Esophagus muscularis mucosa (tissue), 4 donors: Measurements from ENCODE around the gene MAGI2. TPM values are rescaled to one million over a fixed set of nuclear protein-coding genes. Genes with fewer than 3 reads are reported as not detected.

Experiments
- DNase-seq: peaks from one replicate; pipeline ENCODE4 v3.0.0-alpha.2; 2017; ENCODE audit errors: extremely low spot score
- H3K27ac ChIP-seq, 4 donors: fragments of 200-600 bp; sonication (generic); replicated peaks in 1 of 4; 1 replicate in 3 of 4; 2 replicates in 1 of 4; pipeline ENCODE4 v1.5.1; 2016 to 2019; ENCODE audit warnings: mild to moderate bottlenecking in 1 of 4
- H3K27me3 ChIP-seq, 4 donors: fragments of 200-600 bp; sonication (generic); one replicate each; pipeline versions ENCODE4 v1.5.1 to v1.6.0; 2016 to 2019
- H3K36me3 ChIP-seq, 4 donors: fragments of 200-600 bp; sonication (generic); one replicate each; pipeline ENCODE4 v1.5.1; 2016 to 2019
- H3K4me1 ChIP-seq, 4 donors: fragments of 200-600 bp; sonication (generic); one replicate each; pipeline ENCODE4 v1.5.1; 2016 to 2019
- H3K4me3 ChIP-seq, 4 donors: fragments of 200-600 bp; sonication (generic); 1 replicate in 2 of 4; 2 replicates in 2 of 4; pipeline ENCODE4 v1.5.1; 2016 to 2019; ENCODE audit warnings: mild to moderate bottlenecking in 4 of 4, moderate library complexity in 1 of 4
- H3K9me3 ChIP-seq, 4 donors: fragments of 200-600 bp; sonication (generic); 1 replicate in 3 of 4; 2 replicates in 1 of 4; pipeline ENCODE4 v1.5.1; 2016 to 2019
- EP300 ChIP-seq: sonication (generic); formaldehyde crosslinking; IDR thresholded peaks from one replicate; pipeline ENCODE4 v1.6.1; 2017; ENCODE audit warnings: antibody characterized with exemption
- POLR2A ChIP-seq: fragments of 450-650 bp; IDR thresholded peaks from one replicate; pipeline ENCODE4 v1.6.1; 2017; ENCODE audit warnings: antibody characterized with exemption, moderate library complexity, mild to moderate bottlenecking, low read depth
- POLR2AphosphoS5 ChIP-seq, 2 donors: sonication (generic); formaldehyde crosslinking; IDR thresholded peaks; one replicate each; pipeline ENCODE4 v1.6.1; 2017; ENCODE audit warnings: antibody characterized with exemption in 2 of 2
- WGBS: methylation state at CpG from one replicate; pipeline ENCODE4 v1.1.5; 2018; 5-methylcytosine and 5-hydroxymethylcytosine counted together
- intact Hi-C: fragments of 100-400 bp; cut with DNase I; formaldehyde crosslinking; loops from one replicate; pipeline ENCODE4 v1.15.1; 2023
- total RNA-seq, 4 donors: library from RNA; depleted of rRNA; stranded (reverse); fragments of >200 nt; gene quantifications; one replicate each; pipeline versions ENCODE4 v1.1.0 to v1.2.1, GENCODE V29; 2016
- TF ChIP-seq, protein P1 (sequence below), 3 experiments: fragments of 200-600 bp in 2 of 3; fragments of 450-650 bp in 1 of 3; sonication (generic) in 2 of 3; IDR thresholded peaks; one replicate each; pipeline ENCODE4 v1.5.1; 2017 to 2019; ENCODE audit warnings: antibody characterized with exemption in 3 of 3, mild to moderate bottlenecking in 2 of 3, moderate library complexity in 1 of 3

Gene MAGI2
- total RNA-seq, 4 donors from 2014 or later, result 14.4 to 22.3 (median 21.2) TPM

DNA sequence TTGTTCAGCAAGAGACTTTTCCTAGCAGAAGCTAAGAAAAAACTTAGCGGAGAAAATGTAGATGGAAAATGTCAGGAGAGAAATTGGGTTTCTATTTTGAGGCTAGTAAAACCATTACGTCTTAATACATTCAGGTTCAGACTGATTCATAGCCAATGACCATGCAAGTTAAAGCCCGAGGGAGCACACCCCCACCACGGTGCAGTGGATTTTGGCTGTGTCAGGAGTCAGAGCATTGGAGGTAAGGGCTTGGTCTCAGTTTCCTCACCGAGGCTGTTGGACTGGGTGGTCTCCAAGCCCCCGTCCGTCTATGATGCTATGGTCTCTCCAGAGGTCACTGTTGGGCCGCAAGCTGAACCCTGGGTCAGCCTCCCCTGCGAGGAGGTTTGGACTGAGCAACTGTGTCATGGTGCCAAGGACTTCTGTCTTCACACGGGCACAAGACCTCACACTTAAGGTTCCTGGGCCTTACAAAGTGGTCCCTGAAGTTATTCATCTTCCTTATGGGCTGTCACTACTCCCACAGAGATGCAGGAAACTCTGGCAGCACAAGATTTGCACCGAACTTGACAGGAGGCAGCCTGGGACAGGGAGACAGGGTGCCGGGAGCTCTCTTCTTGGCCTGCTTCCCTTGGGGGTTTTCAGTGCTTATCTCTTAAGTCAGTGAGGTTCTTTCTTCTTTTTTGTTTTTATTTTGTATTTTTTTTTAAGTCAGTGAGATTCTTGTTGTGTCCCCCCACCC is 1468.1 kb downstream of the MAGI2 start:
- no peak for TF ChIP-seq POLR2AphosphoS5 (IDR thresholded peaks at IDR 0.05)
- TF ChIP-seq POLR2A, result no peak
- TF ChIP-seq, protein P1, sequence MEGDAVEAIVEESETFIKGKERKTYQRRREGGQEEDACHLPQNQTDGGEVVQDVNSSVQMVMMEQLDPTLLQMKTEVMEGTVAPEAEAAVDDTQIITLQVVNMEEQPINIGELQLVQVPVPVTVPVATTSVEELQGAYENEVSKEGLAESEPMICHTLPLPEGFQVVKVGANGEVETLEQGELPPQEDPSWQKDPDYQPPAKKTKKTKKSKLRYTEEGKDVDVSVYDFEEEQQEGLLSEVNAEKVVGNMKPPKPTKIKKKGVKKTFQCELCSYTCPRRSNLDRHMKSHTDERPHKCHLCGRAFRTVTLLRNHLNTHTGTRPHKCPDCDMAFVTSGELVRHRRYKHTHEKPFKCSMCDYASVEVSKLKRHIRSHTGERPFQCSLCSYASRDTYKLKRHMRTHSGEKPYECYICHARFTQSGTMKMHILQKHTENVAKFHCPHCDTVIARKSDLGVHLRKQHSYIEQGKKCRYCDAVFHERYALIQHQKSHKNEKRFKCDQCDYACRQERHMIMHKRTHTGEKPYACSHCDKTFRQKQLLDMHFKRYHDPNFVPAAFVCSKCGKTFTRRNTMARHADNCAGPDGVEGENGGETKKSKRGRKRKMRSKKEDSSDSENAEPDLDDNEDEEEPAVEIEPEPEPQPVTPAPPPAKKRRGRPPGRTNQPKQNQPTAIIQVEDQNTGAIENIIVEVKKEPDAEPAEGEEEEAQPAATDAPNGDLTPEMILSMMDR (IDR thresholded peaks at IDR 0.05), result no peak
- TF ChIP-seq EP300, result no peak
- Histone ChIP-seq H3K4me1 (no peaks in the 10 kb centered on the region), H3K27me3 (no peaks in the 10 kb centered on the region), H3K4me3 (no peak overlapping the region), H3K9me3 (peaks cover 0 to 5% (median 0%) of the 10 kb centered on the region in 4 donors), H3K27ac (no peak overlapping the region), H3K36me3 (no peaks in the 10 kb centered on the region)
- DNase-seq, result no peak
- intact Hi-C loops, result no loop called here
- WGBS, result 72% methylated on average over 6 of the region's 12 CpGs

DNA sequence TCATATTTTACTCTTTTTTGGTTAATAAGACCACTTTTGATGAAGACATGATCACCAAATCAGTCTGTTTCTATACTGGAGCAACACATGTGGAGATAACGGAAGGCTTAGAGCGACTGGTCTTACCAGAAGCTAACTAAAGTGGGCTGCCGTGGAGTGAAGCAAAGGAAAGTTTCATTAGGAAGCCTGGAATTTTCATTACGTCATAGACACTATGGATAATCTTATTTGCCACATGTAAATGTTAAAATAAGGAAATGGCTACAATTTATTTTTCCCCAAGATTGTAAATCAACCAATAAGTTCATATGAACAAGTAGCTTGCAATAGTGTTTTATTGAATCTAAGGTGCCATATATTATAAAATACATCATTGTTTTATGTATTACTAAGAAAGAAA is 1469.5 kb downstream of the MAGI2 start:
- WGBS, result 94% methylated on average over 4 of the region's 4 CpGs
- intact Hi-C loops, result no loop called here

DNA sequence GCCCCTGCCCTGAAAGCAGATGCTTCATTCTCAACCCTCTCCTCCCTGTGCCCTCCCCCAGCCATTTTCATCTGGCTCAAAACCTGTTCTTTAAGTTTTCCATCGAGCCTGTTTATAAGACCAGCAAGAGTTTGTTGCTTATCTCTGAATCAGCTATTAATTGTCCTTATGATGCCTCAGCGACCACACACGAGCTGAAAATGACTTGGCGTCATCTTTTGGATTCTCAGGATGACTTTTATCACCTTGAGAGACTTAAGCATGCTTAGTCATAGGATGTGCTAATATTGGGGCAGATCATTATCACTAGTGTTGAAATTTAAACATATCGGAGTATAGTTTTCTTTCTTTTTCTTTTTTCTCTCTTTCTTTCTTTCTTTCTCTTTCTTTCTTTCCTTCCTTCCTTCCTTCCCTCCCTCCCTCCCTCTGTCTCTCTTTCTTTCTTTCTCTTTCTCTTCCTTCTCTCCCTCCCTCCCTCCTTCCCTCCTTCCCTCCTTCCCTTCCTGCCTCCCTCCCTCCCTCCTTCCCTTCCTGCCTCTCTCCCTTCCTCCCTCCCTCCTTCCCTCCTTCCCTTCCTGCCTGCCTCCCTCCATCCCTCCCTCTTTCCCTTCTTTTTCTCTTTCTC is 1470.4 kb downstream of the MAGI2 start:
- Histone ChIP-seq H3K4me1 (no peaks in the 10 kb centered on the region), H3K27me3 (no peaks in the 10 kb centered on the region), H3K9me3 (no peaks in the 10 kb centered on the region), H3K27ac (no peak overlapping the region), H3K36me3 (no peaks in the 10 kb centered on the region), H3K4me3 (no peak overlapping the region)
- TF ChIP-seq EP300, result no peak
- TF ChIP-seq, protein P1 (IDR thresholded peaks at IDR 0.05), result no peak
- TF ChIP-seq POLR2A, result no peak
- TF ChIP-seq POLR2AphosphoS5 (IDR thresholded peaks at IDR 0.05), result no peak
- no peak for DNase-seq
- WGBS, result 83% methylated on average over 5 of the region's 5 CpGs
- intact Hi-C loops, result no loop called here

More for the DNA sequence above, 1469.5 kb downstream of the MAGI2 start:
- Histone ChIP-seq H3K27me3 (no peaks in the 10 kb centered on the region), H3K9me3 (peaks cover 0 to 5% (median 0%) of the 10 kb centered on the region in 4 donors), H3K4me3 (no peak overlapping the region), H3K27ac (no peak overlapping the region), H3K36me3 (no peaks in the 10 kb centered on the region), H3K4me1 (no peaks in the 10 kb centered on the region)
- DNase-seq, result no peak
- no peak for TF ChIP-seq EP300
- TF ChIP-seq POLR2AphosphoS5 (IDR thresholded peaks at IDR 0.05), result no peak
- no peak for TF ChIP-seq POLR2A
- TF ChIP-seq, protein P1 (IDR thresholded peaks at IDR 0.05), result no peak

DNA sequence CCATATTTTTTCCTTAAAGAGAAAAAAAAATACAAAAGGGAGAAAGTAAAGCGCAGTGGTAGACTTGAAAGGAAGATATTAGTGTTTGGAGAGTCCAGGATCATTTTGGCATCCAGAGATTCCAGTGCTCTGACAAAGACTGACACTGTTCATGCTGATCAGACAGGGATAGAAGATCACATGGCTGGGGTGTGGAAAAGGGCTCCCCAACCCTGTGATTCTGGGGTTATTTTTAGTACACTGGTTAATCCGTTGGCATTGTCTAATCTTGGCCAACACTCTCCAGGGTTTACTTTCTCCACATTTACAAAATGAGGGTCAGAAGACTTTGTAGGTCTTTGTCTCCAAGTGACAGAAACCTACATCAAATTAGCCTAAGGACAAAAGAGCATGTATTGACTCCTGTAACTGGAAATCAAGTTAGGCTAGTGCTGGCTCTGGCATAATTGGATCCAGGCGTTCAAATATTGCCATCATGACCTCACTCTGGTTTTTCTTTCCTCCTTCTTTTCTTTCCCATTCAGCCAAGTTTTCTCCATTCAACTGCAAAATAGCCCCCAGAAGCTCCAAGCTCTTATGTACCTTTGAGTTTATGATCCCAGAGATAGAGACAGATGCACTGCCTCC is 1473.3 kb downstream of the MAGI2 start:
- no peaks in the 10 kb centered on the region for H3K4me1 ChIP-seq
- no peaks in the 10 kb centered on the region for H3K36me3 ChIP-seq
- WGBS, result 80% methylated on average over 3 of the region's 3 CpGs
- H3K9me3 ChIP-seq, result no peaks in the 10 kb centered on the region
- intact Hi-C loops, result no loop called here
- TF ChIP-seq, protein P1 (IDR thresholded peaks at IDR 0.05), result no peak
- no peak for TF ChIP-seq POLR2AphosphoS5 (IDR thresholded peaks at IDR 0.05)
- TF ChIP-seq EP300, result no peak
- no peak for TF ChIP-seq POLR2A
- DNase-seq, result peak; percentile 17
- H3K4me3 ChIP-seq, result no peak overlapping the region
- no peak overlapping the region for H3K27ac ChIP-seq
- H3K27me3 ChIP-seq, result no peaks in the 10 kb centered on the region
